Esophagus (tissue), 2 donors: ENCODE measurements around the gene KIRREL3. TPM values are rescaled to one million over a fixed set of nuclear protein-coding genes. Genes with fewer than 3 reads are reported as not detected.

Experiments used
- H3K27ac ChIP-seq, 2 donors: one replicate each; pipeline ENCODE4 v1.5.1; 2013; ENCODE audit warnings: low read depth in 2 of 2, mild to moderate bottlenecking in 2 of 2, inconsistent platforms in 1 of 2, low read length in 1 of 2, moderate library complexity in 1 of 2
- H3K27me3 ChIP-seq, 2 donors: one replicate each; pipeline ENCODE4 v1.6.1; 2013; ENCODE audit warnings: low read length in 2 of 2, control low read depth in 1 of 2, mild to moderate bottlenecking in 1 of 2; ENCODE audit not compliant: insufficient read depth in 2 of 2, control insufficient read depth in 1 of 2
- H3K36me3 ChIP-seq, 2 donors: one replicate each; pipeline ENCODE4 v1.6.1; 2013; ENCODE audit warnings: low read length in 1 of 2; ENCODE audit not compliant: control insufficient read depth in 2 of 2, insufficient read depth in 2 of 2
- H3K4me1 ChIP-seq, 2 donors: one replicate each; pipeline ENCODE4 v1.6.1; 2013; ENCODE audit warnings: low read length in 1 of 2; ENCODE audit not compliant: control insufficient read depth in 2 of 2, insufficient read depth in 2 of 2
- H3K4me3 ChIP-seq, 2 donors: one replicate each; pipeline ENCODE4 v1.5.1; 2013; ENCODE audit warnings: low read length in 2 of 2, mild to moderate bottlenecking in 2 of 2, low read depth in 1 of 2, moderate library complexity in 1 of 2
- H3K9me3 ChIP-seq, 2 donors: one replicate each; pipeline ENCODE4 v1.6.1; 2013; ENCODE audit warnings: mild to moderate bottlenecking in 2 of 2, low read depth in 1 of 2, low read length in 1 of 2, moderate library complexity in 1 of 2; ENCODE audit not compliant: control insufficient read depth in 2 of 2, insufficient read depth in 1 of 2
- WGBS, 2 donors: extraction: QIAGEN DNeasy Blood & Tissue Kit; methylation state at CpG; one replicate each; pipeline ENCODE4 v1.1.7; 2013; 5-methylcytosine and 5-hydroxymethylcytosine counted together
- polyA plus RNA-seq, 2 donors: library from polyadenylated mRNA; stranded (reverse); fragments of 200-250 nt; gene quantifications; one replicate each; pipeline ENCODE4 v1.2.3, GENCODE V29; 2013
- donor health status: healthy with polysubstance abuse.
- donor health status: Bipolar disorder and iron deficiency.

KIRREL3 gene
- polyA plus RNA-seq, 2 donors, result 0.05 to 0.12 TPM

DNA sequence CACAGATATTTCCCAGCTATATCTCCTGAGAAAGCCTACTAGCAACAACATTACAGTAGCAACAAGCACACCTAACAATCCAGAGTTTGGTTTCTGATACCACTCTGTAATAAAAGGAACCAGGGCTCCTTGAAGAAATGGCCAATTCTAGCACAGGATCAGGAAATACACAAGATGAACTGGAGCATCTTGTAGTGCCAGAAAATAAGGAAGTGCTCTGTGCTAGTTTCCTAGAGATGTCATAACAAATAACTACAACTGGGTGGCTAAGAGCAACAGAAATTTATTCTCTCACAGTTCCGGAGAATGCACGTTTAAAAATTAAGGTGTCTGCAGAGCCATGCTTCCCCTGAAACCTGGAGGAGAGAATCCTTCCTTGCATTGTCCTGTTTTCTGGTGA lies 217.8 kb downstream of the KIRREL3 start:
- Histone ChIP-seq H3K27me3 (no peaks in the 10 kb centered on the region), H3K36me3 (no peaks in the 10 kb centered on the region), H3K4me3 (no peak overlapping the region), H3K9me3 (peaks cover 0 to 2% of the 10 kb centered on the region in 2 donors), H3K27ac (no peak overlapping the region), H3K4me1 (no peaks in the 10 kb centered on the region)
- 62 to 70% methylated on average over 2 of the region's 2 CpGs for WGBS, 2 donors

DNA sequence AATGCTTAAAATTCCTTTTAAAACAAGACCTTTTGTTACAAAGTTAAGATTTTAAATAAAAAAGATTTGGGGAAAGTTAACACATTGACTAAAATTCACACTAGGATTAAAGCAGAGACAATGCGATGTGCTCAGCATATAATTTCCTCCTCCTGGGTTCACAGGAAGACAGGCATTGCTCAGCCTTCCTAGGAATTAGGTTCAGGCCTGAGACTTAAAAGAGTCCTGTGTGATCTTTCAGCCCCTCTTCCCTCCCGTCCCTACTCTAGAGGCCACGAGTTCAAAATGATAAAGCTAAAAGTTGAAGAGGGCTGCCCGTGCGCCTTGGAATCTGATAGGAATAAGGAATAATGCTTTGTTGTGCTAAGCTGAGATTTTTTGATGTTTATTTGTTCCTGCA lies 218.6 kb downstream of the KIRREL3 start:
- Histone ChIP-seq H3K4me1 (no peaks in the 10 kb centered on the region), H3K27me3 (no peaks in the 10 kb centered on the region), H3K4me3 (no peak overlapping the region), H3K27ac (no peak overlapping the region), H3K9me3 (peaks cover 0 to 2% of the 10 kb centered on the region in 2 donors), H3K36me3 (no peaks in the 10 kb centered on the region)
- 58 to 61% methylated on average over 5 of the region's 5 CpGs for WGBS, 2 donors

DNA sequence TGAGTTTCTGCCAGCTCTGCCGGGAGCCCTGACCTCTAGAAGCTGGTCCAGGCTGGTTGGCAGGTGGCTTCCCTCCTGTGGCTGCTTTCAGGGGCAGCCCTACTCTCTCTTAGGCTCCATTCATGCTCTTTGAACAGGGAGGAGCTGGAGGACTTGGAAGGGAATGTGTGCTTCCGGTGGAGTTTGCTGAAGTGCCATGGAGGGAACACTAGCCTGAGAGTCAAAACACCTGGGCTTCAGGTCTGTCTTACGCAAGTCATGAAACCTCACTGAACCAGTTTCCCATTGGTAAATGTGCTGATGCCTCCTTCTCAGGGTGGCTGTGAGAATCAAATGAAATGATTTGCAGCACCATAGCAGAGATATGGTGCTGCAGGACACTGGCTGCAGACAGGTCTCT lies 224.5 kb downstream of the KIRREL3 start:
- no peak overlapping the region for H3K27ac ChIP-seq
- no peak overlapping the region for H3K4me3 ChIP-seq
- no peaks in the 10 kb centered on the region for H3K4me1 ChIP-seq
- no peaks in the 10 kb centered on the region for H3K9me3 ChIP-seq
- H3K36me3 ChIP-seq, result no peaks in the 10 kb centered on the region
- 63 to 82% methylated on average over 3 of the region's 3 CpGs for WGBS, 2 donors
- H3K27me3 ChIP-seq, result no peaks in the 10 kb centered on the region

GRCh38 chr11:126772267-126772666 lies 228.3 kb downstream of the KIRREL3 start:
- H3K4me3 ChIP-seq, result no peak overlapping the region
- no peak overlapping the region for H3K27ac ChIP-seq
- 74 to 77% methylated on average over 8 of the region's 8 CpGs for WGBS, 2 donors
- no peaks in the 10 kb centered on the region for H3K36me3 ChIP-seq
- H3K9me3 ChIP-seq, result no peaks in the 10 kb centered on the region
- H3K4me1 ChIP-seq, result no peaks in the 10 kb centered on the region
- H3K27me3 ChIP-seq, result no peaks in the 10 kb centered on the region

GRCh38 chr11:126768702-126769101 lies 231.9 kb downstream of the KIRREL3 start:
- Histone ChIP-seq H3K9me3 (no peaks in the 10 kb centered on the region), H3K4me1 (peaks cover 0 to 2% of the 10 kb centered on the region in 2 donors), H3K4me3 (no peak overlapping the region), H3K36me3 (no peaks in the 10 kb centered on the region), H3K27ac (no peak overlapping the region), H3K27me3 (no peaks in the 10 kb centered on the region)
- WGBS, 2 donors, result 82 to 85% methylated on average over 10 of the region's 10 CpGs

- Histone ChIP-seq H3K9me3 (no peaks in the 10 kb centered on the region), H3K4me3 (no peak overlapping the region), H3K4me1 (peaks cover 0 to 2% of the 10 kb centered on the region in 2 donors), H3K27me3 (no peaks in the 10 kb centered on the region), H3K27ac (no peak overlapping the region), H3K36me3 (no peaks in the 10 kb centered on the region)
- 60 to 66% methylated on average over 6 of the region's 6 CpGs for WGBS, 2 donors
These were observed 234.1 kb downstream of the KIRREL3 start for GRCh38 chr11:126766440-126766839.

- H3K4me1 ChIP-seq, result peaks cover 0 to 2% of the 10 kb centered on the region in 2 donors
- H3K27ac ChIP-seq, result no peak overlapping the region
- H3K4me3 ChIP-seq, result no peak overlapping the region
- no peaks in the 10 kb centered on the region for H3K27me3 ChIP-seq
- WGBS, 2 donors, result 85 to 87% methylated on average over 4 of the region's 4 CpGs
- no peaks in the 10 kb centered on the region for H3K36me3 ChIP-seq
- no peaks in the 10 kb centered on the region for H3K9me3 ChIP-seq
These were observed 235.4 kb downstream of the KIRREL3 start for GRCh38 chr11:126765196-126765595.

DNA sequence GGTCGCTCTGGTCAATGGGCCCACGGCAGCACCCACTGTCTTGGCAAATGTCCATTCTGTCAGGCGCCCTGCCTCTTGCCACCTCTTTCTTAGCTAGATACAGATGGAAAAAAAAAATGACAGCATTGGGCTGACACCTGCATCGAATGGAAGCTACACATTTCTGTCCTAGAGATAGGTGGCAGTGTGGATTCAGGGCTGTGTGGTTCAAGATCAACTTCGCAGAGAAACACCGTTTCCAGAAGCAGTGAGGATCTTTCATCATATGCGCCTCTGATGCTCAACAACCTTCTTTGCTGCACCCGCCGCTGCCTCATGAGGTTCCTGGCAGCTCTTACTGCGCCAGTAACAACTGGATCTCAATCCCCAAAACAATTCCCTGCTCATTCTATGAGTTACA lies 236.3 kb downstream of the KIRREL3 start:
- Histone ChIP-seq H3K4me1 (peaks cover 0 to 2% of the 10 kb centered on the region in 2 donors), H3K27me3 (no peaks in the 10 kb centered on the region)
- 68 to 70% methylated on average over 10 of the region's 10 CpGs for WGBS, 2 donors

DNA sequence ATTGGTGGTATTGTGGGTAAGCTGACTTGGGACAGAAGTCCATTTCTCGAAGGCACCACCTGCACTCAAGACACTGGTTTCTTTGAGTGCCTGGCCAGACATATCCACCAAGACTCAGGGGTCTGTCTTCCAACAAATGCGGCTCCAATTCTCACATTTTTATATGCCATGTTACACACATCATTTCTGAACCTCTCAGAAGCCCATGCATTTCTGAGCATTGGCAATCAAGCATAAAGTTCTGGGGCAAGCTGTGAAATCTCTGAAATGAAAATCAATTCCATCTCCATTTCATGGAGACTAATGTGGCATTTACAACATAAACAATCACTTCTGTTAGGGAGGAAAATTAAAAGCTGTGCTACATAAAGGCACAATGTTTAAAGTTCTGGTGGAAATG lies 243.7 kb downstream of the KIRREL3 start:
- Histone ChIP-seq H3K36me3 (no peaks in the 10 kb centered on the region), H3K4me1 (peaks cover 0 to 2% of the 10 kb centered on the region in 2 donors), H3K27me3 (no peaks in the 10 kb centered on the region), H3K27ac (no peak overlapping the region), H3K4me3 (no peak overlapping the region), H3K9me3 (no peaks in the 10 kb centered on the region)
- WGBS, 2 donors, result 74 to 83% methylated on average over 2 of the region's 2 CpGs

More for the DNA sequence above, 236.3 kb downstream of the KIRREL3 start:
- Histone ChIP-seq H3K27ac (no peak overlapping the region), H3K9me3 (no peaks in the 10 kb centered on the region), H3K36me3 (no peaks in the 10 kb centered on the region), H3K4me3 (no peak overlapping the region)

DNA sequence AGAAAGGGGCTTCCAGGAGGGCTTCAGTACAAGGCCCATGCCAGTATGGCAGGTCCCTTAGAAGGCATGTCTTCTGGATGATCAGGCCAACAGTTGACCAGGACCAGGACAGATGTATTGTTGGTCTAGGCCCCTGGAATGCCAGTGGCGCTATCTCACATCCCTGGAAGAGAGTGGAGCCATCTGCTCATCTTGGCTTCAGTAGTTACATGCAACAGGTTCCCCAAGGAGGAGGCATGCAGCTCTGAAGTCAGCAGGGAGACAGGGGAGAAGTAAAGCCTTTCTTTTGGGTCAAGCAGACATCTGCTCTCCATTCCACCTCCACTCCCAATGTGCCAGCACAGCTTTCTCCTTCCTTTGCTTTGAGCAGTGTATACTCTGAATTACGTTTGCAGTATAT lies 244.1 kb downstream of the KIRREL3 start:
- Histone ChIP-seq H3K4me1 (peaks cover 0 to 2% of the 10 kb centered on the region in 2 donors), H3K9me3 (no peaks in the 10 kb centered on the region), H3K27ac (no peak overlapping the region), H3K36me3 (no peaks in the 10 kb centered on the region), H3K4me3 (no peak overlapping the region), H3K27me3 (no peaks in the 10 kb centered on the region)
- 73 to 75% methylated on average over 2 of the region's 2 CpGs for WGBS, 2 donors
